LNCaP clone FGC (cell line): ENCODE measurements around the gene RGL1.

Experiments used
- DNase-seq: peaks from one replicate; pipeline ENCODE4 v3.0.0-alpha.2; 2011; ENCODE audit warnings: low read depth
- H3K4me3 ChIP-seq: 2 replicates; pipeline ENCODE4 v1.5.1; 2011; ENCODE audit warnings: mild to moderate bottlenecking, low read depth, low read length, control low read depth
- TF ChIP-seq, protein P1 (sequence below): IDR thresholded peaks from 2 replicates; pipeline ENCODE4 v1.5.1; 2012; ENCODE audit warnings: mild to moderate bottlenecking; ENCODE audit not compliant: control insufficient read depth, insufficient read depth; ENCODE audit errors: extremely low read depth

RGL1 gene

DNA sequence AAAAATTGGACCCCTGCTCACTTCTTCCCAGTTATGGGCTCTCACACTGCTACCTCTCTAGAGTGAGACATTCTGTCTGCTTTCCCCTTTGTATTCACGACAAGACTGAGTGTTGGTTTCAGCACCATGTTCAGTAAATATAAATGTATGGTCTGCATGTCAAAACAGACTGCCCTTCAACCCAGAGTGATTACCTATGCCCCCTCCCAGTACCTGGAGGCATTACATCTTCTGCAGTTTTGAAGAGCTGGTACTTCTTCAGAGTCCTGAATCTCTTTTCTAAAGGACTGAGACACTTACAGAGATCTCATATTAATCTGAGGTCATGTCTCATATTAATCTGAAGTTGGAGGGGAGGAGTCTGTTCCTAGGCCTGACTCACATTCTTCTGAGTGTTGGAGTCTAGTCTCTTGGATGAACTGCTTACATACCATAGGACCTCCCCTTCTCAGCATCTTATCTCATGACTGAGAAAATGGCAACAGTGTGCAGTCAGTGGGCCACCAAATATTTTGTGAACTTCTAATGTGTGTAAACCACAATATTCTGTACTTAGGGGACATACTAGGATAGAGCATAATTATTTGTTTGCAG is 80.3 kb downstream of the RGL1 start:
- TF ChIP-seq, protein P1, sequence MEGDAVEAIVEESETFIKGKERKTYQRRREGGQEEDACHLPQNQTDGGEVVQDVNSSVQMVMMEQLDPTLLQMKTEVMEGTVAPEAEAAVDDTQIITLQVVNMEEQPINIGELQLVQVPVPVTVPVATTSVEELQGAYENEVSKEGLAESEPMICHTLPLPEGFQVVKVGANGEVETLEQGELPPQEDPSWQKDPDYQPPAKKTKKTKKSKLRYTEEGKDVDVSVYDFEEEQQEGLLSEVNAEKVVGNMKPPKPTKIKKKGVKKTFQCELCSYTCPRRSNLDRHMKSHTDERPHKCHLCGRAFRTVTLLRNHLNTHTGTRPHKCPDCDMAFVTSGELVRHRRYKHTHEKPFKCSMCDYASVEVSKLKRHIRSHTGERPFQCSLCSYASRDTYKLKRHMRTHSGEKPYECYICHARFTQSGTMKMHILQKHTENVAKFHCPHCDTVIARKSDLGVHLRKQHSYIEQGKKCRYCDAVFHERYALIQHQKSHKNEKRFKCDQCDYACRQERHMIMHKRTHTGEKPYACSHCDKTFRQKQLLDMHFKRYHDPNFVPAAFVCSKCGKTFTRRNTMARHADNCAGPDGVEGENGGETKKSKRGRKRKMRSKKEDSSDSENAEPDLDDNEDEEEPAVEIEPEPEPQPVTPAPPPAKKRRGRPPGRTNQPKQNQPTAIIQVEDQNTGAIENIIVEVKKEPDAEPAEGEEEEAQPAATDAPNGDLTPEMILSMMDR = no peak
- DNase-seq = no peak

DNA sequence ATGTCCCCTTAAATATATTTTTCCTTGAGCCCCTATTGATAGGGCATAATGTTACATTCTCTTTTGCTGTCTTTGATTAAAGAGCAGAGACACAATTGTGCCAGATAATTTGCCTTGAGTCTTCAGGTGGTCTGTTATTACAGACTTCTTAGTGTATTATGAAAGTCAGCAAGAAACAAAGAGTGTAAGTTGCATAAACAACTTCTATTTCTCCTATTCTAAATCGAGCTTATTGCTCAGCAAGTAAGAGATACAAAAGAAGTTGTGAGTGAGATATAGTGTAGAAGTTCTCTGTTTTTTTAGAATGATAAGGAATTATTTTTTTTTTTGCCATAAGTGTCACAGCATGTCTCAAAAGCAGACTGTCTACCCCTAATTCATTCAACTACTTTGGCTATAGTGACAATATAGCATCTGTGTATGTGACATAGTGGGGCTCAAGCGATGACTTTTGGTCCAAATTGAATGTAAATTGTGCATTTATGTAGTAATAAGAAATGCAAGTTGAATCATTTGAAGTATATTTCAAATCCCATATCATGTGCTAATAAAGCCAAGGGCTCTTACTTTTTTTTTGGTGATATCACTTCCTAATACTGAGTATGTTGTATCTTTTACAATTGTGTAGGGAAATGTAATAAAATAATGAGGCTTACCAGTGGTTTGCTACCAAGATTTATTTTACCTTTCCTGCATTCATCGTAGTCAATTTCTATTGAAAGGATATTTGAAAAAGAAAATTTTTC is 81.3 kb downstream of the RGL1 start:
- TF ChIP-seq, protein P1 = no peak
- no peak for DNase-seq
- no peak overlapping the region for H3K4me3 ChIP-seq

More for the DNA sequence above, 80.3 kb downstream of the RGL1 start:
- H3K4me3 ChIP-seq = no peak overlapping the region

DNA sequence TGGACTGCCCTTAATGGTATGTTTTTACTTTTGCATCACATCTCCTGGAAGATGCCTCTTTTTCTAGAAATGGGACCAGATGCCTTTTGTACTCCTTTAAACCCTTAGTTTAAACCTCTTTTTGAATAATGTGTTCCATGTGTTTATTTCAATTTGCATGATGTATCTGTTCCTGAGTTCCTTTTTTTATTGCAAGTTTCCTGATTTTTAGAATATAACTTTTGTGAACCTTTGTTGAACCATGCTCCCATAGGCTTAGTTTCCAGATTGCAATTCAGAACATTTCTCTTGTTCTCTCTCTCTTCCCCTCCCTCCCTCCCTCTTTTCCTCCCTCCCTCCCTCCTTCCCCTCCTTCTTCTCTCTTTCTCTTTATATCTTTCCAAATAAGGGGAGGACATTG is 81.9 kb downstream of the RGL1 start:
- TF ChIP-seq, protein P1 = no peak
- H3K4me3 ChIP-seq = no peak overlapping the region
- no peak for DNase-seq

DNA sequence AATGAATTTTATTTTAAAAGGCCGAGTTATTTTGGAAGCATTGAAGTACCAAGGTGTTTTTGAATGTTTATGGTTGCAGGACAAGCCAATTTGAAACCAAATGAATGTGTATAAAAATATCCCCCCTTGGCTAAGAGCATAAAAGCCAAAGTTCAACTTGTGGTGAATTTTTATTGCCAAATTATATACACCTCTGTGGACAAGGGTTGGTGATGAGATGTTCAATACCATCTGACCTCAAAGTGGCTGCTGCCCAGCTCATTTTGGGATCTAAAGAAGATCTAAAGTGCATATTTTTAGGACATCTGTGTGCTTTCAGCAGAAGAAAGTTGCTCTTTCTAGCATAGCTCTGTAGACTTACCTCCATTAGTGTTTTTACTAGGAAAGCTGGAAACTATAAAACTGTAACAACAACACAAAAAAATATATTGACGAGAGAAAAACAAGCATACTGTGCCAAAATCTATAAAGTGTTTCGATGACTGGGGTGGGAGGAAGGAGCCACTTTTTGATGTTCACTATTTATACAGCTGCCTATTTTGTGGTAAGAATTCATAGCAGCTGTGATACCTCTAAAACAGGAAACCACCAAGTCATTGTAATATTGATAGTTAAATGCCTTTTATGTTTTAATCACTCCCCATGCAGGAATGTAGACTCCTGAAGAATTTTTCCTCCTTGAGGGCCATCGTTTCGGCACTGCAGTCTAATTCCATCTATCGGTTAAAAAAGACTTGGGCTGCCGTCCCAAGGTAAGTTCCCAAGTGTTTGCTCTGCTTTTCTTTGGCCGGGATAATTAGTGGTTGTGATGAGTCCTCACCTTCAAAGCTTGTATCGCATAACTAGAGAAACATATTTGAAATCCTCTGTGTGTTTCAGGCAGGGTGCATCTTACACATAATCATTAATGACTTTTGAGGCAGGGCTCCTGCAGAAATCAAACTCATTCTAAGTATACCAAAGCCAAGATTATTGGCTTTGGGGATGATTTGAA is 83.2 kb downstream of the RGL1 start:
- TF ChIP-seq, protein P1 = no peak
- H3K4me3 ChIP-seq = no peak overlapping the region
- DNase-seq = peak; percentile 67

DNA sequence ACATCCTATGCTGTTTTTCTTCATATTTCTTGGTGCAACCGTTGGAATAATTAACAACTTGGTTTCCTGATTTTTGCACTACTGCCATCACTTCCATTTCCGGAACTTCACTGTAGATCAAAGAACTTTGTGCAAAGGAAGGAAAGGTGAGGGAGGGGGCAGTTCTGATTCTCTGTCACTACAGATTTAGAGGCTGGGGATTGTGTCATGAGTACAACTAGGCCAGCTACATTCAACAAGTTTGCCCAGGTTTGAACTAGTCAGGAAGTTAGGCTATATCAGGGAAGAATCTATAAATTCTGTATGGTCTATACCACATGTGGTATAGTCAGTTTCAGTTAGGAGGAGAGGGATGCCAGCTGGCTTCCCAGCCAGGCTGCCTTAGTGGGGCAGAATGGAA is 84.2 kb downstream of the RGL1 start:
- H3K4me3 ChIP-seq = no peak overlapping the region
- no peak for DNase-seq
- TF ChIP-seq, protein P1 = no peak

DNA sequence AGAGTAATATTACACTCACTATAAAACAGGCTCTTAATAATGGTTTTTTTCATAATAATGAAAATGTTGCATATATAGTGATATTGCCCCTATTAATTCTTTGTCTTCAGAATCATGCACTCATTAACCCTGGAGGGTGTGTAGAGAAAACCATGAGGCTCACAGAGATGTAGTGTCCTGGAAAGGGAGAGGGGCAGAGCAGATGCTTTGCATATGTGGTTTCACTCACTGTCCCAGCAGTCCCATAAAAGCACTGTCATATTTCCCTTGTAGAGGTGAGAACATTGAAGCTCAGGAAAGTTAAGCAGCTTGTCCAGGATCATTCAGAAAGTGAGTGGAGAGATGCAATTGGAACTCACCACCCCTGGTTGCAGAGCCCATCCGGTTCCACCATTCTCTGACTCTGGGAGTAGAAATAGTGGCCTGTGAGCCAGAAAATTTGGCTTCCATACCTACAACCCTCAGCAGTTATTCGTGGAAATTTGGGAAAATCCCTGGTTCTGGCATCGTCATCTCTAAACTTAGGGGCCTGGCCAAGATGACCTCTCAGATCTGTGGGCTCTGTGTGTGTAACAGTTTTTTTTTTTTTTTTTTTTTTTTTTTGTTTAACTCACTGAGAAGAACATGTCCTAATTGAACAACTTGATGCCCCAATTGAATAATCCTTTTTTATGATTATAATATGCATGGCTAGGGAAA is 86.4 kb downstream of the RGL1 start:
- no peak overlapping the region for H3K4me3 ChIP-seq
- DNase-seq = no peak
- TF ChIP-seq, protein P1 = no peak
